ENCODE measurements around the gene CNOT4. TPM values are rescaled to one million over a fixed set of nuclear protein-coding genes. Genes with fewer than 3 reads are reported as not detected.

The CNOT4 gene
- total and polyA plus RNA-seq, 2 of the 4 experiments (the other 2 are of a cell fraction), result 7.0 to 8.1 TPM

DNA sequence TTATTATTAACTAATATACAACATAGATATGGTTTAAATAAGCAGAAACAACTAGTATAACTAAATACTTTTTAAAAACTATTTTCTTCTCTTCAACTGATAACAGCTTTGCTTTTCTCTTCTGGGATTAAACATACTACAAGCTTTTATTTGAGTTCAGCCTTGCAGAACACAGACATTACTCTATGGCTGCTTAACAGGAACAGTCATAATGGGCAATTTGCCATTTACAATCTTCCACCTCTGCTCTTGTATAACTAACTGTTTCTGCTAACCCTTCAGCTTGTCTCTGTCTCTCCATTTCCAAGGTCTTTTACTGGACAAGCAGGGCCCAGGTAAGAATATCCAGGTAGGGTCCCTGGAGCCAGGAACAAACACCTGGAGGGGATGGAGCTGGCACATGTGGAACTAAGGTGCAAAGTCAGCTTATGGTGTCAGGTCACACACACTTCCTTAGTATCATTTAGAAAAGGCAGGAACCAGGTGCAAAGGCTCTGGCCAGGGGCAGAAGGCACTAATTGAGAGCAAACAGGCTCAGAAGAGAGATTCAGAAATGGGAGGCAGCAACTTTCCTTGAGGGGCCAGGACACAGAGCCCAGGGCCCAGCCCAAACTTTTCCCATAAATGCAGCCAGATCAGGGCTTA is 183.1 kb downstream of the CNOT4 start:
- H2AK9ac ChIP-seq (replicated peaks; ENCODE audit: low read depth, low read length, poor library complexity), result no peak overlapping the region
- no peak overlapping the region for H3K14ac ChIP-seq (replicated peaks; ENCODE audit: low read depth, low read length)
- no peaks in the 10 kb centered on the region for H3K36me3 ChIP-seq (ENCODE audit: control insufficient read depth, insufficient read depth, low read length)
- no peak overlapping the region for H4K5ac ChIP-seq (ENCODE audit: low read depth, low read length)
- no peak overlapping the region for H3K4ac ChIP-seq (ENCODE audit: low read depth, low read length)
- H2AFZ ChIP-seq (replicated peaks; ENCODE audit: low read length, poor library complexity), result no peak overlapping the region
- POLR2A ChIA-PET (ENCODE audit: unreplicated experiment), result no interaction called here
- no peak overlapping the region for H3K9ac ChIP-seq (ENCODE audit: low read depth, low read length)
- no peaks in the 10 kb centered on the region for H3K4me1 ChIP-seq (ENCODE audit: control insufficient read depth, insufficient read depth, low read length)
- peak; percentile 51 for DNase-seq
- no peak overlapping the region for H2BK5ac ChIP-seq (ENCODE audit: low read depth, low read length, poor library complexity, severe bottlenecking)
- H4K8ac ChIP-seq (ENCODE audit: low read depth in 2 of 2, low read length in 2 of 2), result no peak overlapping the region
- no peaks in the 10 kb centered on the region for H4K20me1 ChIP-seq (ENCODE audit: insufficient read depth, low read length)
- no TSS peak for BruUV-seq (replicated peaks)
- CTCF ChIA-PET, result no interaction called here
- ATAC-seq (ENCODE audit: low read depth), result no peak; the same call in 1 of the 2 replicates
- H3K4me2 ChIP-seq (ENCODE audit: low read depth, low read length), result no peak overlapping the region
- peaks cover 11% of the 10 kb centered on the region for H3K27me3 ChIP-seq (ENCODE audit: control insufficient read depth, insufficient read depth, low read length)
- no peaks in the 10 kb centered on the region for H3K79me1 ChIP-seq (ENCODE audit: low read depth in 1 of 2, low read length in 2 of 2)
- H2AK5ac ChIP-seq (ENCODE audit: low read depth, low read length), result no peak overlapping the region
- in situ Hi-C loops (cut with MboI; ENCODE audit: low sequenced_read_pairs) (no loop called here), intact Hi-C loops (cut with micrococcal nuclease) (no loop called here), dilution Hi-C loops (cut with HindIII; ENCODE audit: low sequenced_read_pairs, unreplicated experiment) (no loop called here)
- H3K18ac ChIP-seq (ENCODE audit: low read depth, low read length), result no peak overlapping the region
- no peak overlapping the region for H2BK120ac ChIP-seq (ENCODE audit: low read depth, low read length)
- H3K56ac ChIP-seq (ENCODE audit: extremely low read depth, insufficient read depth, low read length), result no peak overlapping the region
- H3K23ac ChIP-seq (ENCODE audit: low read depth, low read length), result no peak overlapping the region
- H2BK20ac ChIP-seq (ENCODE audit: low read depth, low read length), result no peak overlapping the region
- no peak overlapping the region for H3K27ac ChIP-seq (ENCODE audit: insufficient read depth, low read length)
- TF ChIP-seq FOS (IDR thresholded peaks at IDR 0.05; ENCODE audit: low read depth, low read length), result no peak
- TF ChIP-seq MXI1 (IDR thresholded peaks at IDR 0.05; ENCODE audit: borderline replicate concordance, low read depth, low read length), result no peak
- no peak for TF ChIP-seq MAZ (IDR thresholded peaks at IDR 0.05; ENCODE audit: borderline replicate concordance, low read depth, low read length)
- TF ChIP-seq, protein P1, sequence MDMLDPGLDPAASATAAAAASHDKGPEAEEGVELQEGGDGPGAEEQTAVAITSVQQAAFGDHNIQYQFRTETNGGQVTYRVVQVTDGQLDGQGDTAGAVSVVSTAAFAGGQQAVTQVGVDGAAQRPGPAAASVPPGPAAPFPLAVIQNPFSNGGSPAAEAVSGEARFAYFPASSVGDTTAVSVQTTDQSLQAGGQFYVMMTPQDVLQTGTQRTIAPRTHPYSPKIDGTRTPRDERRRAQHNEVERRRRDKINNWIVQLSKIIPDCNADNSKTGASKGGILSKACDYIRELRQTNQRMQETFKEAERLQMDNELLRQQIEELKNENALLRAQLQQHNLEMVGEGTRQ (IDR thresholded peaks at IDR 0.05; ENCODE audit: low read depth, low read length), result no peak
- TF ChIP-seq RCOR1 (IDR thresholded peaks at IDR 0.05; ENCODE audit: insufficient replicate concordance, low read length), result no peak
- H3K9me3 ChIP-seq (ENCODE audit: control insufficient read depth, insufficient read depth, low read length), result no peaks in the 10 kb centered on the region
- no peak overlapping the region for H3K4me3 ChIP-seq (ENCODE audit: insufficient read depth, low read depth, low read length)
- no peak overlapping the region for H4K91ac ChIP-seq (ENCODE audit: insufficient read depth, low read depth, low read length)
- no peak overlapping the region for H2BK15ac ChIP-seq (ENCODE audit: low read depth, low read length)
- no peaks in the 10 kb centered on the region for H3K9me1 ChIP-seq (ENCODE audit: insufficient read depth, low read length)

All from IMR-90 (cell line).